H9 (cell line): ENCODE results near the gene CCR7. TPM values are rescaled to one million over a fixed set of nuclear protein-coding genes. Genes with fewer than 3 reads are reported as not detected.

ENCODE experiments used
- DNase-seq: peaks from one replicate; pipeline ENCODE4 v3.0.0-alpha.2; 2017
- H2AFZ ChIP-seq: one replicate; pipeline ENCODE4 v1.6.1; 2013; ENCODE audit warnings: mild to moderate bottlenecking, low read length, control low read depth, moderate library complexity
- H2AK5ac ChIP-seq: 2 replicates; pipeline ENCODE4 v1.6.1; 2013; ENCODE audit warnings: low read length, control low read depth, mixed read lengths; ENCODE audit not compliant: insufficient read length
- H2BK120ac ChIP-seq: one replicate; pipeline ENCODE4 v1.6.1; 2013; ENCODE audit warnings: low read depth, mild to moderate bottlenecking, low read length, control low read depth, inconsistent platforms; ENCODE audit not compliant: poor library complexity, severe bottlenecking
- H2BK12ac ChIP-seq: 2 replicates; pipeline ENCODE4 v1.6.1; 2013; ENCODE audit warnings: low read length, control low read depth, mixed read lengths, low read depth; ENCODE audit not compliant: insufficient read length
- H2BK15ac ChIP-seq: 2 replicates; pipeline ENCODE4 v1.6.1; 2013; ENCODE audit warnings: low read depth, low read length, control low read depth
- H2BK20ac ChIP-seq: one replicate; pipeline ENCODE4 v1.6.1; 2013; ENCODE audit warnings: low read depth, mild to moderate bottlenecking, low read length, control low read depth, inconsistent platforms; ENCODE audit not compliant: poor library complexity, severe bottlenecking
- H2BK5ac ChIP-seq: 2 replicates; pipeline ENCODE4 v1.6.1; 2013; ENCODE audit warnings: low read length, control low read depth, mixed read lengths; ENCODE audit not compliant: insufficient read length
- H3K14ac ChIP-seq: 2 replicates; pipeline ENCODE4 v1.6.1; 2013; ENCODE audit warnings: low read length, control low read depth; ENCODE audit not compliant: insufficient read depth
- H3K18ac ChIP-seq: 2 replicates; pipeline ENCODE4 v1.6.1; 2013; ENCODE audit warnings: low read depth, mild to moderate bottlenecking, mixed read lengths, low read length, control low read depth; ENCODE audit not compliant: insufficient read length
- H3K23ac ChIP-seq: 2 replicates; pipeline ENCODE4 v1.6.1; 2013; ENCODE audit warnings: low read length, control low read depth, mixed read lengths, low read depth; ENCODE audit not compliant: insufficient read length
- H3K23me2 ChIP-seq: 2 replicates; pipeline ENCODE4 v1.6.1; 2013; ENCODE audit warnings: low read depth, mild to moderate bottlenecking, mixed read lengths, low read length, control low read depth; ENCODE audit not compliant: insufficient read length, poor library complexity, severe bottlenecking
- H3K27ac ChIP-seq: 2 replicates; pipeline ENCODE4 v1.5.1; 2013; ENCODE audit warnings: low read length, control low read depth, mixed read lengths, low read depth; ENCODE audit not compliant: insufficient read length
- H3K27me3 ChIP-seq: 2 replicates; pipeline ENCODE4 v1.6.1; 2013; ENCODE audit warnings: low read length, control low read depth, inconsistent platforms; ENCODE audit not compliant: insufficient read depth
- H3K4ac ChIP-seq: 2 replicates; pipeline ENCODE4 v1.6.1; 2013; ENCODE audit warnings: low read depth, mild to moderate bottlenecking, control low read depth, inconsistent platforms, low read length, moderate library complexity
- H3K4me1 ChIP-seq: 2 replicates; pipeline ENCODE4 v1.6.1; 2013; ENCODE audit warnings: low read length, control low read depth, inconsistent platforms; ENCODE audit not compliant: insufficient read depth
- H3K4me2 ChIP-seq: 2 replicates; pipeline ENCODE4 v1.6.1; 2013; ENCODE audit warnings: low read length, control low read depth, mixed read lengths; ENCODE audit not compliant: insufficient read length, insufficient read depth
- H3K56ac ChIP-seq: 2 replicates; pipeline ENCODE4 v1.6.1; 2013; ENCODE audit warnings: low read depth, mild to moderate bottlenecking, mixed read lengths, low read length, control low read depth; ENCODE audit not compliant: insufficient read length
- H3K79me1 ChIP-seq: 2 replicates; pipeline ENCODE4 v1.6.1; 2013; ENCODE audit warnings: low read depth, mild to moderate bottlenecking, moderate library complexity, low read length, control low read depth, inconsistent platforms; ENCODE audit not compliant: insufficient read depth, poor library complexity, severe bottlenecking
- H3K79me2 ChIP-seq: 2 replicates; pipeline ENCODE4 v1.6.1; 2013; ENCODE audit warnings: low read length, control low read depth, inconsistent platforms; ENCODE audit not compliant: insufficient read depth
- H3K9ac ChIP-seq: 2 replicates; pipeline ENCODE4 v1.6.1; 2013; ENCODE audit warnings: low read length, control low read depth, mixed read lengths; ENCODE audit not compliant: insufficient read length; ENCODE audit errors: extremely low read depth
- H3K9me3 ChIP-seq: one replicate; pipeline ENCODE4 v1.6.1; 2013; ENCODE audit warnings: low read depth, low read length, inconsistent platforms; ENCODE audit not compliant: control insufficient read depth
- H3T11ph ChIP-seq: one replicate; pipeline ENCODE4 v1.6.1; 2013; ENCODE audit warnings: mild to moderate bottlenecking, low read length, control low read depth, inconsistent platforms
- H4K20me1 ChIP-seq: one replicate; pipeline ENCODE4 v1.6.1; 2013; ENCODE audit not compliant: control insufficient read depth, insufficient read length, insufficient read depth
- H4K5ac ChIP-seq: 2 replicates; pipeline ENCODE4 v1.6.1; 2013; ENCODE audit warnings: low read depth, mild to moderate bottlenecking, mixed read lengths, low read length, control low read depth; ENCODE audit not compliant: insufficient read length
- H4K8ac ChIP-seq: replicated peaks from 2 replicates; pipeline ENCODE4 v1.6.1; 2013; ENCODE audit warnings: low read length, control low read depth, mixed read lengths, low read depth; ENCODE audit not compliant: insufficient read length
- H4K91ac ChIP-seq: 2 replicates; pipeline ENCODE4 v1.6.1; 2013; ENCODE audit warnings: low read depth, mild to moderate bottlenecking, moderate library complexity, mixed read lengths, low read length, control low read depth; ENCODE audit not compliant: insufficient read length
- H3K27ac Mint-ChIP-seq, 3 experiments: 2 replicates in 2 of 3; 3 replicates in 1 of 3; pipeline ENCODE4 v1.8.0; 2020 to 2021; ENCODE audit warnings: mixed read lengths in 3 of 3, mild to moderate bottlenecking in 1 of 3, moderate library complexity in 1 of 3
- H3K27me3 Mint-ChIP-seq: 2 replicates; pipeline ENCODE4 v1.8.0; 2021; ENCODE audit warnings: low read depth, mild to moderate bottlenecking, moderate library complexity, mixed read lengths
- H3K36me3 Mint-ChIP-seq, 3 experiments: 2 replicates in 2 of 3; 3 replicates in 1 of 3; pipeline ENCODE4 v1.8.0; 2020 to 2021; ENCODE audit warnings: low read depth in 3 of 3, mixed read lengths in 3 of 3; ENCODE audit not compliant: insufficient read depth in 1 of 3
- H3K4me1 Mint-ChIP-seq, 2 experiments: 2 replicates each; pipeline ENCODE4 v1.8.0; 2020; ENCODE audit warnings: mixed read lengths in 2 of 2
- H3K4me3 Mint-ChIP-seq, 2 experiments: 2 replicates in 1 of 2; 3 replicates in 1 of 2; pipeline ENCODE4 v1.8.0; 2020 to 2021; ENCODE audit warnings: mild to moderate bottlenecking in 2 of 2, mixed read lengths in 2 of 2, moderate library complexity in 1 of 2
- H3K9me3 Mint-ChIP-seq, 2 experiments: 2 replicates in 1 of 2; 3 replicates in 1 of 2; pipeline ENCODE4 v1.8.0; 2020; ENCODE audit warnings: mild to moderate bottlenecking in 2 of 2, mixed read lengths in 2 of 2, moderate library complexity in 1 of 2
- WGBS: extraction: QIAGEN DNeasy Blood & Tissue Kit; methylation state at CpG from one replicate; pipeline ENCODE4 v1.1.7; 2013; ENCODE audit warnings: missing lambda C conversion rate, low lambda C conversion rate, mixed read lengths; ENCODE audit not compliant: insufficient read length; ENCODE audit errors: extremely low coverage; 5-methylcytosine and 5-hydroxymethylcytosine counted together
- total RNA-seq: library from RNA; stranded (reverse); gene quantifications from 2 replicates; pipeline ENCODE4 v1.2.1, GENCODE V29; 2021
- TF ChIP-seq, protein P1 (sequence below): fragments of 200-600 bp; sonication (generic); conservative IDR thresholded peaks from 3 replicates; pipeline ENCODE4 v1.8.0; 2021; ENCODE audit warnings: antibody characterized with exemption, mild to moderate bottlenecking

Gene CCR7
- total RNA-seq, 1 experiment from 2014 or later = 0.31 TPM

DNA sequence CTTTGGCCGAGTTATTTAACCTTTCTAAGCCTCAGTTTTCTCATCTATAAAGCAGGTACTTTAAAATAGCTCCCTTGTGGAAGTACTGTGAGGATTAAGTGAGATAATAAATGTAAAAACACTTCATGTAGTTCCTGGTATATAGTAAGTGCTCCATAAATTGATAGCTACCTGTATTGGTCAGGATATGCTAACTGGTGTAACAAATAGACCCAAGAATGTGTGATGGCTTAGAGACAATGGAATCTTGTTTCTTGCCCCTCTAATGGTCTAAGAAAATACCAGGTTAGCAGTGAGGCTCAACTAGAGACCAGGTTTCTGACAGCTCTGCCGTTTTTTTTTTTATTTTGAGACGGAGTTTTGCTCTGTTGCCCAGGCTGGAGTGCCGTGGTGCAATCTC lies 29.8 kb downstream of the CCR7 start:
- Mint-ChIP-seq H3K27me3 (peaks cover 3% of the 10 kb centered on the region; the same call in 1 of the 2 replicates), H3K36me3 (no peaks in the 10 kb centered on the region), H3K4me3 (no peak overlapping the region), H3K27ac (no peak overlapping the region), H3K4me1 (peaks cover 8 to 26% of the 10 kb centered on the region in 2 experiments), H3K9me3 (peaks cover 0 to 3% of the 10 kb centered on the region in 2 experiments; a peak in 1 of 5 replicates)
- Histone ChIP-seq H3K79me2 (no peaks in the 10 kb centered on the region), H4K8ac (no peak overlapping the region), H3K4me1 (no peaks in the 10 kb centered on the region), H3K14ac (no peak overlapping the region), H3K4me2 (no peak overlapping the region), H2AK5ac (no peak overlapping the region), H3K79me1 (no peaks in the 10 kb centered on the region), H2BK20ac (no peak overlapping the region), H3K27ac (no peak overlapping the region), H3K23ac (no peak overlapping the region), H4K91ac (no peak overlapping the region), H2BK5ac (no peak overlapping the region), H3K23me2 (no peaks in the 10 kb centered on the region), H3K4ac (no peak overlapping the region), H3K56ac (no peak overlapping the region), H4K20me1 (no peaks in the 10 kb centered on the region), H3K18ac (no peak overlapping the region), H2BK15ac (no peak overlapping the region), H4K5ac (no peak overlapping the region), H3K9me3 (no peaks in the 10 kb centered on the region), H3T11ph (no peak overlapping the region), H2AFZ (no peak overlapping the region), H2BK12ac (no peak overlapping the region), H2BK120ac (no peak overlapping the region), H3K9ac (no peak overlapping the region), H3K27me3 (no peaks in the 10 kb centered on the region; the same call in 1 of the 2 replicates)
- DNase-seq = no peak
- TF ChIP-seq, protein P1, sequence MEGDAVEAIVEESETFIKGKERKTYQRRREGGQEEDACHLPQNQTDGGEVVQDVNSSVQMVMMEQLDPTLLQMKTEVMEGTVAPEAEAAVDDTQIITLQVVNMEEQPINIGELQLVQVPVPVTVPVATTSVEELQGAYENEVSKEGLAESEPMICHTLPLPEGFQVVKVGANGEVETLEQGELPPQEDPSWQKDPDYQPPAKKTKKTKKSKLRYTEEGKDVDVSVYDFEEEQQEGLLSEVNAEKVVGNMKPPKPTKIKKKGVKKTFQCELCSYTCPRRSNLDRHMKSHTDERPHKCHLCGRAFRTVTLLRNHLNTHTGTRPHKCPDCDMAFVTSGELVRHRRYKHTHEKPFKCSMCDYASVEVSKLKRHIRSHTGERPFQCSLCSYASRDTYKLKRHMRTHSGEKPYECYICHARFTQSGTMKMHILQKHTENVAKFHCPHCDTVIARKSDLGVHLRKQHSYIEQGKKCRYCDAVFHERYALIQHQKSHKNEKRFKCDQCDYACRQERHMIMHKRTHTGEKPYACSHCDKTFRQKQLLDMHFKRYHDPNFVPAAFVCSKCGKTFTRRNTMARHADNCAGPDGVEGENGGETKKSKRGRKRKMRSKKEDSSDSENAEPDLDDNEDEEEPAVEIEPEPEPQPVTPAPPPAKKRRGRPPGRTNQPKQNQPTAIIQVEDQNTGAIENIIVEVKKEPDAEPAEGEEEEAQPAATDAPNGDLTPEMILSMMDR = no peak
- WGBS = no CpG with 5 or more reads among the region's 4 CpGs
